HepG2 (cell line): ENCODE results near the gene MARS1. TPM values are rescaled to one million over a fixed set of nuclear protein-coding genes. Genes with fewer than 3 reads are reported as not detected.

ENCODE experiments used
- ATAC-seq: fragments of 200-7000 bp; cut with Tn5 transposase; 3 replicates; pipeline ENCODE4 v1.9.1; 2020; ENCODE audit warnings: mild to moderate bottlenecking, moderate library complexity
- BruUV-seq: library from RNA; stranded (reverse); fragments of 400-500 nt; replicated peaks from 2 replicates; lab custom pipeline; 2021; lab: Mats Ljungman, UMichigan
- CTCF ChIA-PET: fragments of 300-600 bp; formaldehyde crosslinking; extraction: SDS; loops from one replicate; lab custom pipeline; 2021; ENCODE audit warnings: low total read pairs, inconsistent platforms, low intra/inter-chr PET ratio; lab: Yijun Ruan, JAX
- POLR2A ChIA-PET: fragments of 350-600 bp; sonication (Branson Sonifier 250); formaldehyde crosslinking; loops from one replicate; lab custom pipeline; 2020; ENCODE audit warnings: antibody characterized with exemption, inconsistent platforms; lab: Yijun Ruan, JAX
- DNase-seq: peaks from one replicate; pipeline ENCODE4 v3.0.0-alpha.2; 2015; ENCODE audit warnings: low spot score
- FAIRE-seq: peaks from 3 replicates; lab custom pipeline; 2011; peaks lifted over from hg19 to GRCh38; lab: Jason Lieb, UNC
- H2AFZ ChIP-seq: one replicate; pipeline ENCODE4 v1.6.1; 2011; ENCODE audit warnings: low read length, inconsistent platforms
- H3K27ac ChIP-seq: fragments of 300-600 bp; 3 replicates; pipeline ENCODE4 v1.8.0; 2011; ENCODE audit warnings: mixed run types, mild to moderate bottlenecking, mixed read lengths, low read length, inconsistent platforms; ENCODE audit not compliant: insufficient read depth; ENCODE audit errors: extremely low read length
- H3K27me3 ChIP-seq, 2 experiments: fragments of 200-600 bp in 1 of 2; 2 replicates in 1 of 2; 3 replicates in 1 of 2; pipeline versions ENCODE4 v1.6.0 to v1.8.0; 2011; ENCODE audit warnings: low read length in 2 of 2, mild to moderate bottlenecking in 2 of 2, moderate library complexity in 2 of 2, inconsistent platforms in 1 of 2; ENCODE audit not compliant: insufficient read depth in 2 of 2, control insufficient read depth in 1 of 2
- H3K36me3 ChIP-seq, 2 experiments: fragments of 200-600 bp in 1 of 2; replicated peaks in 1 of 2; 2 replicates in 1 of 2; 3 replicates in 1 of 2; pipeline versions ENCODE4 v1.5.1 to v1.8.0; 2011; ENCODE audit warnings: low read length in 2 of 2, inconsistent platforms in 1 of 2; ENCODE audit not compliant: insufficient read depth in 2 of 2, control insufficient read depth in 1 of 2
- H3K4me1 ChIP-seq: 2 replicates; pipeline ENCODE4 v1.5.1; 2012; ENCODE audit warnings: low read length, inconsistent platforms; ENCODE audit not compliant: insufficient read depth
- H3K4me2 ChIP-seq: 2 replicates; pipeline ENCODE4 v1.6.0; 2011; ENCODE audit warnings: low read depth, low read length, inconsistent platforms
- H3K4me3 ChIP-seq, 3 experiments: fragments of 200-600 bp in 1 of 3; sonication (generic), shearing (Covaris generic) in 1 of 3; replicated peaks in 1 of 3; 2 replicates each; pipeline ENCODE4 v1.5.1; 2011 to 2016; ENCODE audit warnings: low read length in 3 of 3, inconsistent platforms in 2 of 3, low read depth in 2 of 3, mild to moderate bottlenecking in 2 of 3, control low read depth in 1 of 3, mixed read lengths in 1 of 3; ENCODE audit not compliant: insufficient read depth in 1 of 3
- H3K79me2 ChIP-seq: one replicate; pipeline ENCODE4 v1.6.1; 2011; ENCODE audit warnings: low read length, inconsistent platforms; ENCODE audit not compliant: insufficient read depth
- H3K9ac ChIP-seq: 2 replicates; pipeline ENCODE4 v1.6.0; 2011; ENCODE audit warnings: mild to moderate bottlenecking, low read depth, low read length, inconsistent platforms; ENCODE audit not compliant: insufficient read depth
- H3K9me3 ChIP-seq: 2 replicates; pipeline ENCODE4 v1.5.1; 2012; ENCODE audit warnings: mild to moderate bottlenecking, low read length
- H4K20me1 ChIP-seq: 2 replicates; pipeline ENCODE4 v1.6.0; 2011; ENCODE audit warnings: inconsistent platforms, mild to moderate bottlenecking, low read length, moderate library complexity; ENCODE audit not compliant: insufficient read depth
- CENPT ChIP-seq: sonication (generic); formaldehyde crosslinking; IDR thresholded peaks from 2 replicates; pipeline ENCODE4 v1.8.0; 2022; ENCODE audit warnings: low read depth, mild to moderate bottlenecking, moderate library complexity, missing genetic modification reagents
- GABPB1 ChIP-seq: IDR thresholded peaks from 2 replicates; pipeline ENCODE4 v1.6.1; 2016; ENCODE audit warnings: mild to moderate bottlenecking, missing genetic modification reagents, moderate library complexity, missing compliant biosample characterization
- KDM6A ChIP-seq: IDR thresholded peaks from 2 replicates; pipeline ENCODE4 v1.6.1; 2016; ENCODE audit warnings: low read depth
- NONO ChIP-seq, 2 experiments: fragments of 450-650 bp in 1 of 2; sonication (generic) in 1 of 2; formaldehyde crosslinking in 1 of 2; IDR thresholded peaks in 1 of 2; conservative IDR thresholded peaks in 1 of 2; 2 replicates each; pipeline versions ENCODE4 v1.6.1 to v1.8.0; 2017 to 2022; ENCODE audit warnings: mild to moderate bottlenecking in 1 of 2, missing genetic modification reagents in 1 of 2, moderate library complexity in 1 of 2
- PHF5A ChIP-seq: IDR thresholded peaks from one replicate; pipeline ENCODE4 v1.6.1; 2018; ENCODE audit warnings: low read depth, missing genetic modification reagents; ENCODE audit not compliant: unreplicated experiment
- RAD21 ChIP-seq: fragments of 450-650 bp; formaldehyde crosslinking; IDR thresholded peaks from 2 replicates; pipeline ENCODE4 v1.5.0; 2020; ENCODE audit warnings: mild to moderate bottlenecking
- RBFOX2 ChIP-seq: fragments of 200-400 bp; formaldehyde crosslinking; IDR thresholded peaks from 2 replicates; pipeline ENCODE4 v1.6.1; 2017; ENCODE audit warnings: low read depth, mild to moderate bottlenecking, low read length
- SMAD1 ChIP-seq: sonication (generic); formaldehyde crosslinking; IDR thresholded peaks from 2 replicates; pipeline ENCODE4 v1.4.0; 2020; ENCODE audit warnings: missing genetic modification reagents, low read depth, mild to moderate bottlenecking, borderline replicate concordance
- TBL1XR1 ChIP-seq: fragments of 150-350 bp; IDR thresholded peaks from 2 replicates; pipeline ENCODE4 v1.6.1; 2014; ENCODE audit warnings: borderline replicate concordance, low read length; ENCODE audit not compliant: partially characterized antibody
- YEATS4 ChIP-seq: sonication (generic); formaldehyde crosslinking; IDR thresholded peaks from 2 replicates; pipeline ENCODE4 v1.4.0; 2020; ENCODE audit warnings: missing genetic modification reagents, borderline replicate concordance
- ZBTB49 ChIP-seq: sonication (generic); formaldehyde crosslinking; IDR thresholded peaks from 2 replicates; pipeline ENCODE4 v1.4.0; 2020; ENCODE audit warnings: missing genetic modification reagents, borderline replicate concordance
- ZMAT3 ChIP-seq: sonication (generic); formaldehyde crosslinking; conservative IDR thresholded peaks from 2 replicates; pipeline ENCODE4 v1.7.0; 2021; ENCODE audit warnings: missing genetic modification reagents
- ZNF337 ChIP-seq: sonication (generic); formaldehyde crosslinking; IDR thresholded peaks from 2 replicates; pipeline ENCODE4 v1.5.1; 2020; ENCODE audit warnings: missing genetic modification reagents, low read depth, mild to moderate bottlenecking, borderline replicate concordance
- ZNF354B ChIP-seq: sonication (generic); formaldehyde crosslinking; IDR thresholded peaks from 2 replicates; pipeline ENCODE4 v1.8.0; 2022; ENCODE audit warnings: mild to moderate bottlenecking, missing genetic modification reagents
- ZNF512 ChIP-seq: sonication (generic); formaldehyde crosslinking; IDR thresholded peaks from 2 replicates; pipeline ENCODE4 v1.4.0; 2020; ENCODE audit warnings: mild to moderate bottlenecking, missing genetic modification reagents
- ZNF83 ChIP-seq: sonication (generic); formaldehyde crosslinking; IDR thresholded peaks from 2 replicates; pipeline ENCODE4 v1.4.0; 2020; ENCODE audit warnings: missing genetic modification reagents, mild to moderate bottlenecking, borderline replicate concordance
- WGBS: methylation state at CpG from one replicate; pipeline ENCODE4 v1.1.6; 2017; ENCODE audit warnings: low lambda C conversion rate; 5-methylcytosine and 5-hydroxymethylcytosine counted together
- in situ Hi-C: cut with HindIII; loops from 2 replicates; pipeline ENCODE4 v1.10.0; 2017; ENCODE audit warnings: low pct_unique_long_range_greater_than_20kb; ENCODE audit not compliant: extremely low pct_ligation_motif_present
- intact Hi-C: fragments of 100-400 bp; cut with micrococcal nuclease; formaldehyde crosslinking; loops from one replicate; pipeline ENCODE4 v1.10.0; 2022; ENCODE audit not compliant: unreplicated experiment
- polyA plus RNA-seq, 8 experiments: library from polyadenylated mRNA; depleted of rRNA in 3 of 8; stranded (reverse) in 7 of 8; unstranded in 1 of 8; fragments of >200 nt; fragmentation: Illumina TruSeq in 4 of 8; extraction: Trizol in 4 of 8; gene quantifications; 2 replicates each; pipeline versions ENCODE4 v1.2.1 to v1.2.3, GENCODE V29; 2011 to 2016; ENCODE audit warnings: low read depth in 4 of 8, missing spikeins in 1 of 8, mixed read lengths in 1 of 8; ENCODE audit not compliant: insufficient read depth in 1 of 8
- total RNA-seq, 5 experiments: library from RNA; depleted of rRNA; stranded (reverse); fragments of >200 nt; fragmentation: Illumina TruSeq; extraction: Trizol; gene quantifications; 2 replicates each; pipeline ENCODE4 v1.2.3, GENCODE V29; 2016; ENCODE audit warnings: low read depth in 1 of 5

MARS1 gene
- total and polyA plus RNA-seq, 2 of the 13 experiments (the other 11 are each of a cell fraction or from before 2014, with no cell fraction given) = 115 to 181 TPM

GRCh38 chr12:57455374-57456144 lies 32.3 kb upstream of the MARS1 start (continued):
- TF ChIP-seq ZNF337 (CRISPR knock-in tag) (no peak), ZNF512 (CRISPR knock-in tag) (no peak), SMAD1 (CRISPR knock-in tag) (no peak; the same call in 1 of the 2 replicates), CENPT (peak; percentile 73; the same call in 1 of the 2 replicates)
- TF ChIP-seq, all 625 proteins: peak for 36

- in situ Hi-C loops = loop anchor here (5.0 kb wide), 1 partner anchor 194 kb away; no protein-coding TSS in a partner anchor
- H3K4me1 ChIP-seq = peaks cover 84% of the 10 kb centered on the region
- no TSS peak for BruUV-seq
- ChIA-PET CTCF (interaction anchor here (6.1 kb wide), 1 partner anchor 149 kb away, joined by 66 read pairs; no protein-coding TSS in a partner anchor), POLR2A (interaction anchor here (0.6 to 6.4 kb wide), 9 partner anchors 22 to 368 kb away, joined by 3 to 99 read pairs (median 9); partner anchors contain the start of genes DCTN2, DDIT3, INHBC and NAB2)
- no peaks in the 10 kb centered on the region for H3K9me3 ChIP-seq
- H3K27ac ChIP-seq = peak overlapping the region; percentile 98
- H3K36me3 ChIP-seq = no peaks in the 10 kb centered on the region
- no peaks in the 10 kb centered on the region for H4K20me1 ChIP-seq
- 50% methylated on average over 11 of the region's 15 CpGs for WGBS
- H3K79me2 ChIP-seq = peaks cover 15% of the 10 kb centered on the region
- peak overlapping the region; percentile 99 for H3K4me2 ChIP-seq
- H3K4me3 ChIP-seq = peak overlapping the region; percentile 62 to 83 (median 66)
- FAIRE-seq (peak; percentile 91), ATAC-seq (peak; percentile 50), DNase-seq (peak; percentile 77)
- H3K9ac ChIP-seq = peak overlapping the region; percentile 80
- no peak overlapping the region for H2AFZ ChIP-seq
- intact Hi-C loops = loop anchor here (10.0 kb wide), 1 partner anchor 701 kb away; the partner anchor contains the start of gene PRIM1
- H3K27me3 ChIP-seq = no peaks in the 10 kb centered on the region; a peak in 1 of 5 replicates
- peak; percentile 50; the same call in 1 of the 2 replicates for TF ChIP-seq RAD21 (CRISPR knock-in tag)
- peak; percentile 55 for TF ChIP-seq PHF5A (CRISPR knock-in tag)
- no peak for TF ChIP-seq TBL1XR1
- TF ChIP-seq KDM6A (CRISPR knock-in tag) = no peak
- TF ChIP-seq ZMAT3 (CRISPR knock-in tag) = 0 out of 2 replicates have a peak, but pooled peaks have one; percentile 32
- TF ChIP-seq ZNF83 = no peak
- no peak for TF ChIP-seq GABPB1
- 0 out of 2 replicates have a peak, but pooled peaks have one; percentile 32 for TF ChIP-seq RBFOX2
- no peak for TF ChIP-seq ZBTB49 (CRISPR knock-in tag)
- TF ChIP-seq NONO (IDR thresholded peaks at IDR 0.05) = no peak
- TF ChIP-seq NONO (CRISPR knock-in tag; conservative IDR thresholded peaks at IDR 0.05) = peak; percentile 18; the same call in 1 of the 2 replicates
- TF ChIP-seq ZNF354B (CRISPR knock-in tag) = 0 out of 2 replicates have a peak, but pooled peaks have one; percentile 34
- TF ChIP-seq YEATS4 = peak; percentile 24; the same call in 1 of the 2 replicates
Observed at GRCh38 chr12:57456145-57456700, 31.6 kb upstream of the MARS1 start.
